MCF 10A (cell line): ENCODE results near the gene SLC24A3. TPM values are rescaled to one million over a fixed set of nuclear protein-coding genes. Genes with fewer than 3 reads are reported as not detected.

Experiments used
- BruUV-seq: library from RNA; stranded (reverse); fragments of 400-500 nt; replicated peaks from 2 replicates; lab custom pipeline; 2021; lab: Mats Ljungman, UMichigan
- CTCF ChIA-PET: fragments of 300-600 bp; sonication (Branson Sonifier 250); formaldehyde crosslinking; extraction: SDS; loops from one replicate; lab custom pipeline; 2021; ENCODE audit warnings: antibody characterized with exemption, inconsistent platforms; lab: Yijun Ruan, JAX
- POLR2A ChIA-PET: fragments of 300-600, 350-650 bp; sonication (Branson Sonifier 250); formaldehyde crosslinking; extraction: SDS; loops from one replicate; lab custom pipeline; 2020; ENCODE audit warnings: antibody characterized with exemption, inconsistent platforms; lab: Yijun Ruan, JAX
- DNase-seq: peaks from one replicate; pipeline ENCODE4 v3.0.0-alpha.2; 2018; ENCODE audit not compliant: unreplicated experiment
- H3K27ac Mint-ChIP-seq: one replicate; pipeline ENCODE4 v1.8.0; 2022; ENCODE audit warnings: mild to moderate bottlenecking, low read depth, mixed read lengths; ENCODE audit not compliant: unreplicated experiment
- H3K27me3 Mint-ChIP-seq: one replicate; pipeline ENCODE4 v1.8.0; 2022; ENCODE audit warnings: mixed read lengths; ENCODE audit not compliant: insufficient read depth, unreplicated experiment
- H3K36me3 Mint-ChIP-seq: one replicate; pipeline ENCODE4 v1.8.0; 2022; ENCODE audit warnings: mild to moderate bottlenecking, moderate library complexity, mixed read lengths; ENCODE audit not compliant: insufficient read depth, unreplicated experiment
- H3K4me1 Mint-ChIP-seq: one replicate; pipeline ENCODE4 v1.8.0; 2022; ENCODE audit warnings: mixed read lengths; ENCODE audit not compliant: insufficient read depth, unreplicated experiment
- H3K4me3 Mint-ChIP-seq: one replicate; pipeline ENCODE4 v1.8.0; 2022; ENCODE audit warnings: mild to moderate bottlenecking, moderate library complexity, mixed read lengths; ENCODE audit not compliant: unreplicated experiment
- H3K9me3 Mint-ChIP-seq: one replicate; pipeline ENCODE4 v1.8.0; 2022; ENCODE audit warnings: mixed read lengths; ENCODE audit not compliant: unreplicated experiment
- intact Hi-C: fragments of 100-400 bp; cut with micrococcal nuclease; formaldehyde crosslinking; loops from 2 replicates; pipeline ENCODE4 v1.14.1; 2022
- total RNA-seq: library from RNA; stranded (reverse); gene quantifications from 2 replicates; pipeline ENCODE4 v1.2.3, GENCODE V29; 2022
- TF ChIP-seq, protein P1 (sequence below): fragments of 200-600 bp; IDR thresholded peaks from one replicate; pipeline ENCODE4 v1.8.0; 2022; ENCODE audit warnings: antibody characterized with exemption, mild to moderate bottlenecking; ENCODE audit not compliant: unreplicated experiment

Gene SLC24A3
- total RNA-seq, 1 experiment from 2014 or later = not detected

DNA sequence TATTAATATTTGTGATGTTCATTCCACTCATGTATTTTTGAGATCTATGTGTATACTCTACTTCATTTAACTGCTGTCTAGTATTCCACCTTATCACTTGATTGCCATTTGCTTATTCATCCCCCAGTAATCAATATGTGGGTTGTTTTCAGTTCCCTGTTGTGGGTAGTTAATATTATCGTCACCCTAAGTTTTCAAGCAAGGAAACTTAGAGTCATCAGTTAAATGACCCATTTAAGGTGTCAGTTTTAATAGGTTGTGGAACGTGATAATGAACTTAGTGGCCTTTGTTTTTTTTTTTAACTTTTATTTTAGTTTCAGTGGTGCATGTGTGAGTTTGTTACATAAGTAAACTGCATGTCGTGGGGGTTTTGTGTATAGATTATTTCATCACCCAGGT lies 90.3 kb downstream of the SLC24A3 start:
- TF ChIP-seq, protein P1, sequence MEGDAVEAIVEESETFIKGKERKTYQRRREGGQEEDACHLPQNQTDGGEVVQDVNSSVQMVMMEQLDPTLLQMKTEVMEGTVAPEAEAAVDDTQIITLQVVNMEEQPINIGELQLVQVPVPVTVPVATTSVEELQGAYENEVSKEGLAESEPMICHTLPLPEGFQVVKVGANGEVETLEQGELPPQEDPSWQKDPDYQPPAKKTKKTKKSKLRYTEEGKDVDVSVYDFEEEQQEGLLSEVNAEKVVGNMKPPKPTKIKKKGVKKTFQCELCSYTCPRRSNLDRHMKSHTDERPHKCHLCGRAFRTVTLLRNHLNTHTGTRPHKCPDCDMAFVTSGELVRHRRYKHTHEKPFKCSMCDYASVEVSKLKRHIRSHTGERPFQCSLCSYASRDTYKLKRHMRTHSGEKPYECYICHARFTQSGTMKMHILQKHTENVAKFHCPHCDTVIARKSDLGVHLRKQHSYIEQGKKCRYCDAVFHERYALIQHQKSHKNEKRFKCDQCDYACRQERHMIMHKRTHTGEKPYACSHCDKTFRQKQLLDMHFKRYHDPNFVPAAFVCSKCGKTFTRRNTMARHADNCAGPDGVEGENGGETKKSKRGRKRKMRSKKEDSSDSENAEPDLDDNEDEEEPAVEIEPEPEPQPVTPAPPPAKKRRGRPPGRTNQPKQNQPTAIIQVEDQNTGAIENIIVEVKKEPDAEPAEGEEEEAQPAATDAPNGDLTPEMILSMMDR = no peak
- no TSS peak for BruUV-seq
- no peaks in the 10 kb centered on the region for H3K36me3 Mint-ChIP-seq
- no peaks in the 10 kb centered on the region for H3K27me3 Mint-ChIP-seq
- ChIA-PET POLR2A (no interaction called here), CTCF (no interaction called here)
- no peak for DNase-seq
- peaks cover 5% of the 10 kb centered on the region for H3K9me3 Mint-ChIP-seq
- no peak overlapping the region for H3K4me3 Mint-ChIP-seq
- intact Hi-C loops = no loop called here
- no peak overlapping the region for H3K27ac Mint-ChIP-seq
- no peaks in the 10 kb centered on the region for H3K4me1 Mint-ChIP-seq

DNA sequence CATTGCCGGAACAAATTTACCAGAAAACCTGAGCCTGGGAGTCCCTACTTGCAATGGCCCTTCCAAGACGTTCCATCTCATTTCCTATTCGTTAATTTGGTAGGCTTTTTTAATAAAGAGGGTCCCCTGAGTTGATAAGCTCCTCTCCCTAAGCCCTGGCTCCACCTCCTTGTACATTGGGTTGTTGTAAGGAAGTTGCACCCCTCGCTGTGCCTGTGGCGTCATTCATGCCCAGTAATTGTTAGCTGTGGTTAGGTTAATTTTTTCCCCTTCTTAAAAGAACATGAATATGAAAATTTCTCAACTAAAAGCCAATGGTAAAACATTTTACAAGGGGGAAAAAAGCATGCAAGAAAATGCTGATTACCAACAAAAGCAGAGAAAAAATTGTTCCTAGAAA lies 91.9 kb downstream of the SLC24A3 start:
- TF ChIP-seq, protein P1 = no peak
- BruUV-seq = no TSS peak
- POLR2A ChIA-PET = no interaction called here
- no peak for DNase-seq
- no peaks in the 10 kb centered on the region for H3K4me1 Mint-ChIP-seq
- no peaks in the 10 kb centered on the region for H3K36me3 Mint-ChIP-seq
- CTCF ChIA-PET = no interaction called here
- peaks cover 5% of the 10 kb centered on the region for H3K9me3 Mint-ChIP-seq
- H3K27me3 Mint-ChIP-seq = no peaks in the 10 kb centered on the region
- H3K4me3 Mint-ChIP-seq = no peak overlapping the region
- H3K27ac Mint-ChIP-seq = no peak overlapping the region
- intact Hi-C loops = no loop called here

- intact Hi-C loops = no loop called here
- DNase-seq = no peak
- Mint-ChIP-seq H3K36me3 (no peaks in the 10 kb centered on the region), H3K9me3 (peaks cover 5% of the 10 kb centered on the region), H3K4me3 (no peak overlapping the region), H3K27me3 (no peaks in the 10 kb centered on the region), H3K4me1 (no peaks in the 10 kb centered on the region), H3K27ac (no peak overlapping the region)
- no TSS peak for BruUV-seq
- TF ChIP-seq, protein P1 = no peak
- ChIA-PET POLR2A (no interaction called here), CTCF (no interaction called here)
Measured at GRCh38 chr20:19304886-19305415, 92.5 kb downstream of the SLC24A3 start.

- Mint-ChIP-seq H3K4me1 (no peaks in the 10 kb centered on the region), H3K9me3 (peaks cover 12% of the 10 kb centered on the region), H3K27me3 (no peaks in the 10 kb centered on the region), H3K36me3 (no peaks in the 10 kb centered on the region), H3K4me3 (no peak overlapping the region), H3K27ac (no peak overlapping the region)
- ChIA-PET CTCF (no interaction called here), POLR2A (no interaction called here)
- TF ChIP-seq, protein P1 = no peak
- no TSS peak for BruUV-seq
- no peak for DNase-seq
- intact Hi-C loops = no loop called here
Measured at GRCh38 chr20:19308146-19308545, 95.7 kb downstream of the SLC24A3 start.
